Liver (tissue), 9 donors: ENCODE measurements around the gene ELN. TPM values are rescaled to one million over a fixed set of nuclear protein-coding genes. Genes with fewer than 3 reads are reported as not detected.

Experiments
- DNase-seq: peaks from one replicate; pipeline ENCODE4 v3.0.0-alpha.2; 2017; ENCODE audit warnings: low spot score
- H3K27ac ChIP-seq, 2 donors: one replicate each; pipeline ENCODE4 v1.7.0; 2013; ENCODE audit warnings: inconsistent platforms in 2 of 2, low read length in 2 of 2, control low read depth in 1 of 2, low read depth in 1 of 2, mild to moderate bottlenecking in 1 of 2
- H3K27me3 ChIP-seq, 4 donors: one replicate each; pipeline versions ENCODE4 v1.6.1 to v1.7.0; 2013; ENCODE audit warnings: low read length in 3 of 4, inconsistent platforms in 1 of 4, mild to moderate bottlenecking in 1 of 4, moderate library complexity in 1 of 4; ENCODE audit not compliant: control insufficient read depth in 4 of 4, insufficient read depth in 4 of 4
- H3K36me3 ChIP-seq, 4 donors: one replicate each; pipeline versions ENCODE4 v1.6.1 to v1.7.0; 2013; ENCODE audit warnings: low read length in 3 of 4, mild to moderate bottlenecking in 3 of 4, low read depth in 1 of 4, moderate library complexity in 1 of 4; ENCODE audit not compliant: control insufficient read depth in 4 of 4, insufficient read depth in 3 of 4
- H3K4me1 ChIP-seq, 4 donors: one replicate each; pipeline versions ENCODE4 v1.6.1 to v1.7.0; 2013; ENCODE audit warnings: low read length in 3 of 4, mild to moderate bottlenecking in 3 of 4, moderate library complexity in 1 of 4; ENCODE audit not compliant: control insufficient read depth in 4 of 4, insufficient read depth in 4 of 4
- H3K4me3 ChIP-seq, 3 donors: one replicate each; pipeline versions ENCODE4 v1.6.1 to v1.7.0; 2013; ENCODE audit warnings: low read length in 3 of 3, control low read depth in 1 of 3, low read depth in 1 of 3, mild to moderate bottlenecking in 1 of 3
- H3K9ac ChIP-seq, 2 donors: one replicate each; pipeline ENCODE4 v1.7.0; 2013; ENCODE audit warnings: low read length in 2 of 2, mild to moderate bottlenecking in 2 of 2, moderate library complexity in 2 of 2, control low read depth in 1 of 2, low read depth in 1 of 2
- H3K9me3 ChIP-seq, 4 donors: one replicate each; pipeline versions ENCODE4 v1.6.1 to v1.7.0; 2013; ENCODE audit warnings: low read length in 3 of 4; ENCODE audit not compliant: control insufficient read depth in 4 of 4
- ATF3 ChIP-seq: IDR thresholded peaks from 2 replicates; pipeline ENCODE4 v1.6.1; 2016; ENCODE audit warnings: antibody characterized with exemption
- EGR1 ChIP-seq, 2 donors: IDR thresholded peaks; 2 replicates each; pipeline ENCODE4 v1.6.1; 2016 to 2018; ENCODE audit warnings: antibody characterized with exemption in 2 of 2, low read depth in 2 of 2
- FOXA1 ChIP-seq: IDR thresholded peaks from 2 replicates; pipeline ENCODE4 v1.6.1; 2016; ENCODE audit warnings: antibody characterized with exemption
- FOXA2 ChIP-seq: IDR thresholded peaks from 2 replicates; pipeline ENCODE4 v1.6.1; 2016; ENCODE audit warnings: antibody characterized with exemption
- GABPA ChIP-seq, 2 donors: IDR thresholded peaks in 1 of 2; conservative IDR thresholded peaks in 1 of 2; 2 replicates each; pipeline ENCODE4 v1.6.1; 2016; ENCODE audit warnings: antibody characterized with exemption in 2 of 2, mild to moderate bottlenecking in 1 of 2, moderate library complexity in 1 of 2
- HNF4A ChIP-seq, 2 donors: conservative IDR thresholded peaks; 2 replicates each; pipeline ENCODE4 v1.6.1; 2016; ENCODE audit warnings: antibody characterized with exemption in 2 of 2, mild to moderate bottlenecking in 2 of 2
- HNF4G ChIP-seq: IDR thresholded peaks from 2 replicates; pipeline ENCODE4 v1.6.1; 2016; ENCODE audit warnings: antibody characterized with exemption
- JUND ChIP-seq, 2 donors: IDR thresholded peaks; 2 replicates each; pipeline ENCODE4 v1.6.1; 2016; ENCODE audit warnings: antibody characterized with exemption in 2 of 2
- NR2F2 ChIP-seq: IDR thresholded peaks from 2 replicates; pipeline ENCODE4 v1.6.1; 2016; ENCODE audit warnings: antibody characterized with exemption
- RAD21 ChIP-seq, 2 donors: IDR thresholded peaks; 2 replicates each; pipeline ENCODE4 v1.6.1; 2016; ENCODE audit warnings: antibody characterized with exemption in 2 of 2, mild to moderate bottlenecking in 2 of 2
- REST ChIP-seq: IDR thresholded peaks from 2 replicates; pipeline ENCODE4 v1.6.1; 2016; ENCODE audit warnings: antibody characterized with exemption, mild to moderate bottlenecking
- RXRA ChIP-seq, 2 donors: IDR thresholded peaks; 2 replicates each; pipeline ENCODE4 v1.6.1; 2017 to 2018; ENCODE audit warnings: antibody characterized with exemption in 2 of 2, mild to moderate bottlenecking in 1 of 2
- SP1 ChIP-seq: IDR thresholded peaks from 2 replicates; pipeline ENCODE4 v1.6.1; 2018; ENCODE audit warnings: antibody characterized with exemption, mild to moderate bottlenecking
- TAF1 ChIP-seq: conservative IDR thresholded peaks from 2 replicates; pipeline ENCODE4 v1.6.1; 2016; ENCODE audit warnings: antibody characterized with exemption, mild to moderate bottlenecking
- YY1 ChIP-seq: IDR thresholded peaks from 2 replicates; pipeline ENCODE4 v1.6.1; 2016; ENCODE audit warnings: antibody characterized with exemption, mild to moderate bottlenecking
- ZBTB33 ChIP-seq: IDR thresholded peaks from 2 replicates; pipeline ENCODE4 v1.6.1; 2016; ENCODE audit warnings: antibody characterized with exemption
- WGBS: extraction: QIAGEN DNeasy Blood & Tissue Kit; methylation state at CpG from one replicate; pipeline ENCODE4 v1.1.7; 2013; 5-methylcytosine and 5-hydroxymethylcytosine counted together
- polyA plus RNA-seq, 2 donors: library from polyadenylated mRNA; stranded (reverse) in 1 of 2; unstranded in 1 of 2; fragments of 200-250 nt in 1 of 2; fragments of >200 nt in 1 of 2; fragmentation: Nextera tagmentation in 1 of 2; extraction: Ambion mirVana in 1 of 2; gene quantifications; one replicate each; pipeline versions ENCODE4 v1.2.1 to v1.2.3, GENCODE V29; 2013 to 2015
- total RNA-seq, 2 donors: library from RNA; depleted of rRNA; stranded (reverse); fragments of >200 nt; gene quantifications; one replicate each; pipeline ENCODE4 v1.2.3, GENCODE V29; 2014
- TF ChIP-seq, protein P1 (sequence below): IDR thresholded peaks from 2 replicates; pipeline ENCODE4 v1.6.1; 2016; ENCODE audit warnings: antibody characterized with exemption
- TF ChIP-seq, protein P2 (sequence below): fragments of 150-350 bp; IDR thresholded peaks from 2 replicates; pipeline ENCODE4 v1.5.1; 2017; ENCODE audit warnings: improper control_type of control experiment, low read depth, low read length; ENCODE audit not compliant: missing input control
- donor health status: healthy.
- donor health status: healthy.
- donor health status: healthy.
- donor health status: healthy.
- donor health status: healthy.

Gene ELN
- total and polyA plus RNA-seq, 4 donors = 2.7 to 16.3 (median 9.7) TPM

- Histone ChIP-seq H3K9me3 (no peaks in the 10 kb centered on the region), H3K27me3 (no peaks in the 10 kb centered on the region), H3K9ac (no peak overlapping the region), H3K36me3 (no peaks in the 10 kb centered on the region), H3K4me1 (peaks cover 3 to 15% (median 8%) of the 10 kb centered on the region in 4 donors), H3K4me3 (no peak overlapping the region), H3K27ac (no peak overlapping the region)
- 97% methylated on average over 12 of the region's 12 CpGs for WGBS
- no peak for TF ChIP-seq REST
- TF ChIP-seq, protein P1, sequence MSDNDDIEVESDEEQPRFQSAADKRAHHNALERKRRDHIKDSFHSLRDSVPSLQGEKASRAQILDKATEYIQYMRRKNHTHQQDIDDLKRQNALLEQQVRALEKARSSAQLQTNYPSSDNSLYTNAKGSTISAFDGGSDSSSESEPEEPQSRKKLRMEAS = no peak
- no peak for TF ChIP-seq JUND (IDR thresholded peaks at IDR 0.05)
- TF ChIP-seq HNF4A (conservative IDR thresholded peaks at IDR 0.05) = no peak
- TF ChIP-seq FOXA2 = no peak
- TF ChIP-seq FOXA1 = no peak
- TF ChIP-seq, protein P2, sequence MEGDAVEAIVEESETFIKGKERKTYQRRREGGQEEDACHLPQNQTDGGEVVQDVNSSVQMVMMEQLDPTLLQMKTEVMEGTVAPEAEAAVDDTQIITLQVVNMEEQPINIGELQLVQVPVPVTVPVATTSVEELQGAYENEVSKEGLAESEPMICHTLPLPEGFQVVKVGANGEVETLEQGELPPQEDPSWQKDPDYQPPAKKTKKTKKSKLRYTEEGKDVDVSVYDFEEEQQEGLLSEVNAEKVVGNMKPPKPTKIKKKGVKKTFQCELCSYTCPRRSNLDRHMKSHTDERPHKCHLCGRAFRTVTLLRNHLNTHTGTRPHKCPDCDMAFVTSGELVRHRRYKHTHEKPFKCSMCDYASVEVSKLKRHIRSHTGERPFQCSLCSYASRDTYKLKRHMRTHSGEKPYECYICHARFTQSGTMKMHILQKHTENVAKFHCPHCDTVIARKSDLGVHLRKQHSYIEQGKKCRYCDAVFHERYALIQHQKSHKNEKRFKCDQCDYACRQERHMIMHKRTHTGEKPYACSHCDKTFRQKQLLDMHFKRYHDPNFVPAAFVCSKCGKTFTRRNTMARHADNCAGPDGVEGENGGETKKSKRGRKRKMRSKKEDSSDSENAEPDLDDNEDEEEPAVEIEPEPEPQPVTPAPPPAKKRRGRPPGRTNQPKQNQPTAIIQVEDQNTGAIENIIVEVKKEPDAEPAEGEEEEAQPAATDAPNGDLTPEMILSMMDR = no peak
- TF ChIP-seq YY1 = no peak
- TF ChIP-seq EGR1 (IDR thresholded peaks at IDR 0.05; ENCODE audit: low read depth in 2 of 2) = no peak
- TF ChIP-seq NR2F2 = no peak
- TF ChIP-seq HNF4G = no peak
- no peak for TF ChIP-seq TAF1
- TF ChIP-seq RAD21 (IDR thresholded peaks at IDR 0.05) = no peak
- TF ChIP-seq SP1 = no peak
- no peak for TF ChIP-seq GABPA (IDR thresholded peaks at IDR 0.05 in 1 of 2, conservative IDR thresholded peaks at IDR 0.05 in 1 of 2)
- TF ChIP-seq ZBTB33 = no peak
- no peak for DNase-seq
These were observed 35.7 kb downstream of the ELN start for GRCh38 chr7:74063646-74064045.

DNA sequence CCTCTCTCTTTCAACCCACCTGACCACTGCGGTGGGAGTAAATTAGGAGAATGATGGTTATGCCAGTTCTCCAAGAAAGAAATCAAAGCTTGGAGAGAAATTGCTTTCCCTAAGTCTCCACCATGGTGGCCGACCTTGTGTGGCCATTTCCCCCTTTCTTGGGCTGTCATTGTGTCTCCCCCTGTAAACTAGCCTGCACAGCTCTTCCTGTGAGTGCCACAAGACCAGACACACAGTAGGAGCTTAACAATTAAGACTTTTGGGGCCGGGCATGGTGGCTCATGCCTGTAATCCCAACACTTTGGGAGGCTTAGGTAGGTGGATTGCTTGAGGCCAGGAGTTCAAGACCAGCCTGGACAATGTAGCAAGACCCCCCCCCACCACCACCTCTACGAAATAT, 36.7 kb downstream of the ELN start:
- TF ChIP-seq EGR1 (IDR thresholded peaks at IDR 0.05; ENCODE audit: low read depth in 2 of 2) = no peak
- no peak for TF ChIP-seq FOXA1
- no peak for TF ChIP-seq RAD21 (IDR thresholded peaks at IDR 0.05)
- no peak for TF ChIP-seq FOXA2
- no peak for TF ChIP-seq ZBTB33
- TF ChIP-seq, protein P1 = no peak
- no peak for TF ChIP-seq NR2F2
- TF ChIP-seq RXRA (IDR thresholded peaks at IDR 0.05) = no peak
- no peak for TF ChIP-seq ATF3
- no peak for TF ChIP-seq YY1
- no peak for TF ChIP-seq JUND (IDR thresholded peaks at IDR 0.05)
- TF ChIP-seq REST = no peak
- 94% methylated on average over 4 of the region's 4 CpGs for WGBS
- no peak overlapping the region for H3K9ac ChIP-seq
- H3K4me3 ChIP-seq = no peak overlapping the region
- H3K27me3 ChIP-seq = no peaks in the 10 kb centered on the region
- H3K9me3 ChIP-seq = no peaks in the 10 kb centered on the region
- no peak overlapping the region for H3K27ac ChIP-seq
- H3K4me1 ChIP-seq = peaks cover 3 to 9% (median 6%) of the 10 kb centered on the region in 4 donors
- H3K36me3 ChIP-seq = no peaks in the 10 kb centered on the region
- no peak for DNase-seq
